GM13977 (cell line): Measurements from ENCODE around the gene NADSYN1.

Source experiments
- DNase-seq: peaks from one replicate; pipeline ENCODE4 v3.0.0; 2012; ENCODE audit warnings: low spot score
- in situ Hi-C: fragments of 300-500 bp; cut with MboI; formaldehyde crosslinking; loops from one replicate; pipeline ENCODE4 v1.12.0; 2022; ENCODE audit warnings: low sequenced_read_pairs, low pct_unique_long_range_greater_than_20kb, mixed read lengths, inconsistent platforms; ENCODE audit not compliant: unreplicated experiment
- TF ChIP-seq, protein P1 (sequence below): IDR thresholded peaks from 2 replicates; pipeline ENCODE4 v1.5.1; 2012; ENCODE audit warnings: mild to moderate bottlenecking, control low read depth; ENCODE audit not compliant: insufficient read depth; ENCODE audit errors: extremely low read depth, missing control alignments

The NADSYN1 gene

DNA sequence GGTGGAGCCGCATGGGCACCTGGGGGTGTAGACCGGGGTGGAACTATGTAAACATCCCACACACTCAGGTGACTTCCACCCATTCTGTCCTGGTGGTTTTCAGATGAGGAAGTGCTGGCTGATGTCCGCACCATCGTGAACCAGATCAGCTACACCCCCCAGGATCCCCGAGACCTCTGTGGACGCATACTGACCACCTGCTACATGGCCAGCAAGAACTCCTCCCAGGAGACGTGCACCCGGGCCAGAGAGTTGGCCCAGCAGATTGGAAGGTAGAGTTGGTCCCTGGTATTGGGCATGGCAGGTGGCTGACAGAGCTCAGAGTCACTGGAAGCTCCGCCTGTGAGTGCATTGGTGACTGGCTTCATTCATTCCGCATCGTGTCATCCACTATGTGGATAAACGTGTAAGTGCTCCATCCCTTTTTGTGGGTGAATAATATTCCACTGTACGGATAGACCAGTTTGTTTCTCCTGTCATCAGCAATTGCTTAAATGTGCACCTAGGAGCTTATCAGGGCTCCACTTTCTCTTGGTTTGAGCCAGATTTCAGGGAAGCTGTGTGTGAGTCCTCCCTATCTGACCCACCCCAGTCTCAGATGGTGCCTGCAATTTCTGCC lies 29.9 kb downstream of the NADSYN1 start:
- DNase-seq, result no peak
- in situ Hi-C loops, result no loop called here
- TF ChIP-seq, protein P1, sequence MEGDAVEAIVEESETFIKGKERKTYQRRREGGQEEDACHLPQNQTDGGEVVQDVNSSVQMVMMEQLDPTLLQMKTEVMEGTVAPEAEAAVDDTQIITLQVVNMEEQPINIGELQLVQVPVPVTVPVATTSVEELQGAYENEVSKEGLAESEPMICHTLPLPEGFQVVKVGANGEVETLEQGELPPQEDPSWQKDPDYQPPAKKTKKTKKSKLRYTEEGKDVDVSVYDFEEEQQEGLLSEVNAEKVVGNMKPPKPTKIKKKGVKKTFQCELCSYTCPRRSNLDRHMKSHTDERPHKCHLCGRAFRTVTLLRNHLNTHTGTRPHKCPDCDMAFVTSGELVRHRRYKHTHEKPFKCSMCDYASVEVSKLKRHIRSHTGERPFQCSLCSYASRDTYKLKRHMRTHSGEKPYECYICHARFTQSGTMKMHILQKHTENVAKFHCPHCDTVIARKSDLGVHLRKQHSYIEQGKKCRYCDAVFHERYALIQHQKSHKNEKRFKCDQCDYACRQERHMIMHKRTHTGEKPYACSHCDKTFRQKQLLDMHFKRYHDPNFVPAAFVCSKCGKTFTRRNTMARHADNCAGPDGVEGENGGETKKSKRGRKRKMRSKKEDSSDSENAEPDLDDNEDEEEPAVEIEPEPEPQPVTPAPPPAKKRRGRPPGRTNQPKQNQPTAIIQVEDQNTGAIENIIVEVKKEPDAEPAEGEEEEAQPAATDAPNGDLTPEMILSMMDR, result no peak

- in situ Hi-C loops, result no loop called here
- DNase-seq, result no peak
- TF ChIP-seq, protein P1, result no peak
These were observed 30.7 kb downstream of the NADSYN1 start for GRCh38 chr11:71483692-71484091.

DNA sequence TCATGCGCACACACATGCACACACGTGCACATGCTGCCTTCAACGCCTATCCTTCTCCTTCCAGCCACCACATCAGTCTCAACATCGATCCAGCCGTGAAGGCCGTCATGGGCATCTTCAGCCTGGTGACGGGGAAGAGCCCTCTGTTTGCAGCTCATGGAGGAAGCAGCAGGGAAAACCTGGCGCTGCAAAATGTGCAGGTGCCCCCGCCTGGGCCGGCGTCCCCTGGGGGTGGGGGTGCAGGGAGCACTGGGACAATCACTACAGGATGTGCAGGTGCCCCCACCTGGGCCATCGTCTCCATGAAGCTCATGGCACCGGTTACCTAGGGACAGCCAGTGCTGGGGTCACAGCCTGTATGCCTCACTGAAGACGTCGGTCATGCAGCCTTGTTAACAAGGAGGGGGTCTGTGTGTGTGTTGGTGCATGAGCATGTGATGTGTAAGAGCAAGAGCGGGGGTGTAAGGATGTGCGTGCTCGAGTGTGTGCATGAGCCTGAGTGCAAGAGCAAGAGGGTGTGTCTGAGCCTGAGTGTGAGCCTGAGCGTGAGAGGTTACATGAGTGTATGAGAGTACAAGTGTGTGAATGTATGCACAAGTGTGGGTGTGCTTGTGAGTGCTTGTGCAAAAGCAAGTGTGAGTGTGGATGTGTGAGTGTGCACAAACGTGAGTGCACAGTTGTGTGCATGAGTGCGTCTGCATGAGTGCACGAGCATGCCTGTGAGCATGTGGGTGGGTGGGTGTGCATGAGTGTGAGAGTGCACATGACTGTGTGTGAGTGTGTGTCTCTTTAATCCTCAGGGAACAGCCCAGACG lies 31.5 kb downstream of the NADSYN1 start:
- in situ Hi-C loops, result no loop called here
- TF ChIP-seq, protein P1, result no peak
- DNase-seq, result no peak

- TF ChIP-seq, protein P1, result no peak
- no peak for DNase-seq
- in situ Hi-C loops, result no loop called here
These were observed 32.0 kb downstream of the NADSYN1 start for GRCh38 chr11:71485063-71485399.

DNA sequence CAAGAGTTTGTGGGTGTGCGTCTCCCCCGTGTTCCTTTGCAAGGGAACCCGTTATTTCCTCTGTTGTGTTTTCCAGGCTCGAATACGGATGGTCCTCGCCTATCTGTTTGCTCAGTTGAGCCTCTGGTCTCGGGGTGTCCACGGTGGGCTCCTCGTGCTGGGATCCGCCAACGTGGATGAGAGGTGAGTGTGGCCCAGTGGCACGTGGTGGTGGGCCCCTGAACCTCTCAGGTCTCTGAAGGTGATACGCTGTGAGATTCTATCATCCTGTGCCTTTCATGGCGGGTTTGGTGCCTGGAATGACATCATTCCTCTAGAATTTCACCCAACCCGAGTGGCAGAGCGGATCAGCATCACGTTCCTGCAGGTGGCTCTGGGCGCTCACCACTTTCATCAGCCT lies 32.5 kb downstream of the NADSYN1 start:
- DNase-seq, result no peak
- in situ Hi-C loops, result no loop called here
- TF ChIP-seq, protein P1, result no peak

GRCh38 chr11:71486320-71486719 lies 33.3 kb downstream of the NADSYN1 start:
- DNase-seq, result no peak
- TF ChIP-seq, protein P1, result no peak
- in situ Hi-C loops, result no loop called here
